Activated T-helper 1 cell treated with anti-CD3 and anti-CD28 coated beads, Interleukin-12 subunit alpha, Interleukin-12 subunit beta, Interleukin-2, Interleukin-4 antibody, amounts not matched to agents 30 ng/mL and 10 ng/mL and 1 ng/mL, durations not matched to agents 14 hours and 24 hours and 36 hours (primary cell): ENCODE data around the gene SPATA31C2. TPM values are rescaled to one million over a fixed set of nuclear protein-coding genes. Genes with fewer than 3 reads are reported as not detected.
"Not testable (repeated sequence)": the region's sequence is repeated elsewhere in the genome, so short reads cannot be mapped to it uniquely, and the experiment has no call there.

Experiments used
- DNase-seq: peaks from one replicate; pipeline ENCODE4 v3.0.0; 2021; ENCODE audit warnings: low spot score
- H3K27ac Mint-ChIP-seq: one replicate; pipeline ENCODE4 v1.8.0; 2021; ENCODE audit warnings: mild to moderate bottlenecking, mixed read lengths
- H3K27me3 Mint-ChIP-seq: one replicate; pipeline ENCODE4 v1.8.0; 2022; ENCODE audit warnings: mild to moderate bottlenecking, moderate library complexity, mixed read lengths; ENCODE audit not compliant: insufficient read depth
- H3K36me3 Mint-ChIP-seq: one replicate; pipeline ENCODE4 v1.8.0; 2021; ENCODE audit warnings: low read depth, mixed read lengths
- H3K4me1 Mint-ChIP-seq: one replicate; pipeline ENCODE4 v1.8.0; 2021; ENCODE audit warnings: low read depth, mixed read lengths
- H3K4me3 Mint-ChIP-seq: one replicate; pipeline ENCODE4 v1.8.0; 2021; ENCODE audit warnings: mild to moderate bottlenecking, moderate library complexity, mixed read lengths
- H3K9me3 Mint-ChIP-seq: one replicate; pipeline ENCODE4 v1.8.0; 2021; ENCODE audit warnings: mixed read lengths
- intact Hi-C: fragments of 100-400 bp; cut with micrococcal nuclease; formaldehyde crosslinking; loops from one replicate; pipeline ENCODE4 v1.15.1; 2024
- total RNA-seq: library from RNA; stranded (reverse); gene quantifications from 2 replicates; pipeline ENCODE4 v1.2.3, GENCODE V29; 2022

The SPATA31C2 gene
- total RNA-seq, 1 donor from 2014 or later: 0.13 TPM

DNA sequence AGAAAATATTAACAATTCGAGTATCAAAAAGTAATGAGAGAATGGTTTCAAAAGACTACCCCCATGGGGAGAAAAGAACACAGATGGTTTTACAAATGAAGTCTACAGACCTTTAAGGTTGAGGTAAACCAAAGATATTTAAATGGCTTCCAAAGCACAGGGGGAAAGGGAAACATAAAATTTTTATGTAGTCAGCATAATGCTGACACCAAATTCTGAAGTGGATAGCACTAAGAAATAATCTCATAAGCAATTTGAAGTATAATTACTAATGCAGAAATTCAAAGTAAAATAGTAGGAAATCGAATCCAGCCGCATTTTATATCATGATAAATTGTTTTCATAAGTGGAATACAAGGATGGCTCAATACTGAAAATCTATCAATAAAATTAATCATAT lies 30.3 kb upstream of the SPATA31C2 start:
- peaks cover 11% of the 10 kb centered on the region for H3K27me3 Mint-ChIP-seq
- H3K9me3 Mint-ChIP-seq: no peaks in the 10 kb centered on the region
- H3K4me3 Mint-ChIP-seq: no peak overlapping the region
- H3K4me1 Mint-ChIP-seq: no peaks in the 10 kb centered on the region
- no peaks in the 10 kb centered on the region for H3K36me3 Mint-ChIP-seq
- no peak for DNase-seq
- H3K27ac Mint-ChIP-seq: no peak overlapping the region
- intact Hi-C loops: no loop called here

DNA sequence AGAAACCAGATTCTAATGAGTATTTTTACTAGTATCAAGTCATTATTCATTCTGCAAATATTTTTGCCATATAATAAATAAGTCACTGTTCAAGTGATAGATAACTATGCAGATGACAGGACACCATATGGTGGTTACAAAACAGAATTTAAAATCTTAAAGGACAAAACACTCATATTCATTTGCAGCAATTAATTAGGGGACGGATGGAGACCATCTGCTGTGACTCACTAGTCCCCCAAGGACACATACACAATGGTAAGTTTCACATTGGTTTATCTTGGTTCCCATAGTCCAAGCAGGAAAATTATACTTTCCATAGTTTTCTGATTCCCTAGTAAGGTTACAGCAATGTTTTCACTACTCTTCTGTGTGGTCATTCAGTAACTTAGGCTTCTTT lies 28.4 kb upstream of the SPATA31C2 start:
- no peaks in the 10 kb centered on the region for H3K36me3 Mint-ChIP-seq
- H3K9me3 Mint-ChIP-seq: no peaks in the 10 kb centered on the region
- intact Hi-C loops: no loop called here
- no peaks in the 10 kb centered on the region for H3K4me1 Mint-ChIP-seq
- no peak overlapping the region for H3K27ac Mint-ChIP-seq
- peaks cover 7% of the 10 kb centered on the region for H3K27me3 Mint-ChIP-seq
- no peak for DNase-seq
- H3K4me3 Mint-ChIP-seq: no peak overlapping the region

GRCh38 chr9:88164850-88165249 lies 26.6 kb upstream of the SPATA31C2 start:
- H3K9me3 Mint-ChIP-seq: no peaks in the 10 kb centered on the region
- no peak overlapping the region for H3K4me3 Mint-ChIP-seq
- no peak overlapping the region for H3K27ac Mint-ChIP-seq
- H3K4me1 Mint-ChIP-seq: no peaks in the 10 kb centered on the region
- H3K36me3 Mint-ChIP-seq: no peaks in the 10 kb centered on the region
- DNase-seq: no peak
- intact Hi-C loops: no loop called here
- H3K27me3 Mint-ChIP-seq: peaks cover 15% of the 10 kb centered on the region

DNA sequence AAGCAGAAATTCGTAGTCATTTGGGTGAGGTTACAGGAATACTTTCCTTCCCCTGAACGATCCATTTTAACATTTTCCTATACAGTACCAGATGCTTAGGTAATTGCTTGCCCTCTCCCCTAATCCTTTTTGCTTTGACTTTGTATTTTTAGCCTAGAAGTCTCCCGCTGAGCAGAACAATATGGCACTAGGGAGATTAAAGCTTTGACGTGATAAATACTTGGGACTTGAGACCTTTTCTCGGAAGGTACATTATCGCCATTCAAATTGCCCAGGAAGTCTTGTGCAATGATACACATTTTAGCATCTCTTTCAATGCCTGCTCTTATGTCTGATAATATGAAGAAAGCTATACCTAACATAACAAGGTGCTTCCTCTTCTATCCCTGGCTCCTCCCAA lies 22.9 kb upstream of the SPATA31C2 start:
- H3K27me3 Mint-ChIP-seq: peaks cover 26% of the 10 kb centered on the region
- H3K4me1 Mint-ChIP-seq: no peaks in the 10 kb centered on the region
- no peaks in the 10 kb centered on the region for H3K36me3 Mint-ChIP-seq
- H3K4me3 Mint-ChIP-seq: no peak overlapping the region
- no peaks in the 10 kb centered on the region for H3K9me3 Mint-ChIP-seq
- H3K27ac Mint-ChIP-seq: no peak overlapping the region
- intact Hi-C loops: no loop called here
- DNase-seq: no peak

- Mint-ChIP-seq H3K4me3 (no peak overlapping the region), H3K4me1 (no peaks in the 10 kb centered on the region), H3K27ac (no peak overlapping the region), H3K36me3 (no peaks in the 10 kb centered on the region), H3K27me3 (peaks cover 29% of the 10 kb centered on the region), H3K9me3 (no peaks in the 10 kb centered on the region)
- intact Hi-C loops: no loop called here
- DNase-seq: no peak
Observed at GRCh38 chr9:88143957-88144625, 5.8 kb upstream of the SPATA31C2 start.

GRCh38 chr9:88143179-88143578 lies 4.9 kb upstream of the SPATA31C2 start:
- H3K4me3 Mint-ChIP-seq: no peak overlapping the region
- H3K36me3 Mint-ChIP-seq: no peaks in the 10 kb centered on the region
- H3K27me3 Mint-ChIP-seq: peaks cover 29% of the 10 kb centered on the region
- DNase-seq: no peak
- intact Hi-C loops: no loop called here
- no peaks in the 10 kb centered on the region for H3K4me1 Mint-ChIP-seq
- no peak overlapping the region for H3K27ac Mint-ChIP-seq
- no peaks in the 10 kb centered on the region for H3K9me3 Mint-ChIP-seq

DNA sequence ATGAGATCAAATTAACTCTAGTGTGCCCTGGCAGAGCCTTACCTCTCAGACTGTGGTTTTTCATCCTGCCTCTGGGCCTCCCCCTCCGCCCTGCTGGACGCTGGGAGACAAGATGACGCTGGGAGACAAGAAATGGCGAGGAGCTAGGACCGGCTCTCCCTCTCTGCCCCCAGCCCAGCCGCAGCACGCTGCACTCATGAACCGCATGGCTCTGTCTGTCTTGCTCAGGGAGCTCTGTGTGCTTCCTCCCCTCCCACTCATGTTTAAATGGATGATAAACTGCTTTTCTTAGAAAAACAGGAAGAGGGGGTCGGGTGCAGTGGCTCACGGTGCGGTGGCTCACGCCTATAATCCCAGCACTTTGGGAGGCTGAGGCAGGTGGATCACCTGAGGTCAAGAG lies 4.7 kb downstream of the SPATA31C2 start:
- H3K27ac Mint-ChIP-seq, H3K36me3 Mint-ChIP-seq, H3K4me1 Mint-ChIP-seq, DNase-seq, H3K9me3 Mint-ChIP-seq, H3K4me3 Mint-ChIP-seq, H3K27me3 Mint-ChIP-seq, intact Hi-C loops: not testable (repeated sequence)

GRCh38 chr9:88129556-88129955 lies 8.7 kb downstream of the SPATA31C2 start:
- H3K4me1 Mint-ChIP-seq, H3K36me3 Mint-ChIP-seq, H3K4me3 Mint-ChIP-seq, H3K27me3 Mint-ChIP-seq, intact Hi-C loops, H3K9me3 Mint-ChIP-seq, H3K27ac Mint-ChIP-seq: not testable (repeated sequence)
- DNase-seq: peak; percentile 27

DNA sequence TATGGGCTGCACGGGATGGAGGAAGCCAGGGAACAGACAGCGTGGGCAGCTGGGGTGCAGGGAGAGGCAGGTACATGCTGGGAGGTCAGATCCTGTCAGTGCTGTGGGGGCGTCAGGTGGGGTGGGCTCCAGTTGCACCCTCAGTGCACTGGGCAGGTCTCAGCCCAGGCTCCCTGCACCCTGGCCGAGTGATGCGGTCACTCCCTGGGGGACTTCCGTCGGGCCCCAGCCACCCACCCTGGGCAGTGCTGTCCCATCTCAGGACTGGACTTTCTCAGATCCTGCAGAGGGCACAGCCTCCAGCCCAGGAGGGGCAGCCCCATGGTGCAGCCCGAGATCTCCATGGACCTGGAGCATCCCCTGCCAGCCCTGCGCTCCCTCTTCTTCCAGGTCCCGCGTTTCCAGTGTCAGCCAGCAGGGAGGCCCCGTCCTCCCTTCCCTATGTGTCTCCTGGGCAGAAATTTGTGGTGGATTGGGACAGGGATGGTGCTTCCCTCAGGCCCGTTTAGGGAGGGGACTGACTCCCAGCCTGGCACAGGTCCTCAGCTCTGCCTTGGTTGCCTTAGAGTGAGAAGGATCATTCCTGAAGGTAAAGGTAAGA lies 10.5 kb downstream of the SPATA31C2 start:
- H3K27me3 Mint-ChIP-seq, H3K4me3 Mint-ChIP-seq, H3K4me1 Mint-ChIP-seq, H3K36me3 Mint-ChIP-seq, intact Hi-C loops, DNase-seq, H3K27ac Mint-ChIP-seq, H3K9me3 Mint-ChIP-seq: not testable (repeated sequence)

GRCh38 chr9:88123413-88123812 lies 14.9 kb downstream of the SPATA31C2 start:
- H3K27me3 Mint-ChIP-seq, H3K4me1 Mint-ChIP-seq, intact Hi-C loops, DNase-seq, H3K27ac Mint-ChIP-seq, H3K9me3 Mint-ChIP-seq, H3K36me3 Mint-ChIP-seq, H3K4me3 Mint-ChIP-seq: not testable (repeated sequence)

DNA sequence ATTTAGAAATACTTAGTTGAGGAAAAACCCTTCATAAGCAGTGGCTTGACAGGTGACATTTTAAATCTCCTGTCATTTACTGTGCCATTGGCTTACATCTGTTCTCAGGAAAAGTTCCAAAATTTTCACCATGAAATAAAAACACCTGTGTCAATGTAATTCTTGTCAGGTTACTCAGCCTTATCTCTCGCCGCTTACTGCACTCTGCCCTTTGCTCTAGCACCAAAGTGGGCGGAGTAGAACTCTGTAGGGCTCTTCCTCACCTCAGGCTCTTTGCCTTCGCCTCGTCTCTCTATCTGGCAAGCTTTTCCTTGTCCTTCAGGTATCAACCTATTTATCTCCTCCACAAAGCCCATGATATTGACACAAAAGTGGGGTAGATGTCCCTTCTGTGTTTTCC lies 20.2 kb downstream of the SPATA31C2 start:
- H3K4me3 Mint-ChIP-seq, H3K9me3 Mint-ChIP-seq, intact Hi-C loops, H3K27me3 Mint-ChIP-seq, H3K4me1 Mint-ChIP-seq, H3K36me3 Mint-ChIP-seq, DNase-seq, H3K27ac Mint-ChIP-seq: not testable (repeated sequence)

GRCh38 chr9:88114968-88115612 lies 23.2 kb downstream of the SPATA31C2 start:
- H3K4me3 Mint-ChIP-seq, H3K27me3 Mint-ChIP-seq, H3K4me1 Mint-ChIP-seq, intact Hi-C loops, H3K36me3 Mint-ChIP-seq, H3K9me3 Mint-ChIP-seq, DNase-seq, H3K27ac Mint-ChIP-seq: not testable (repeated sequence)

DNA sequence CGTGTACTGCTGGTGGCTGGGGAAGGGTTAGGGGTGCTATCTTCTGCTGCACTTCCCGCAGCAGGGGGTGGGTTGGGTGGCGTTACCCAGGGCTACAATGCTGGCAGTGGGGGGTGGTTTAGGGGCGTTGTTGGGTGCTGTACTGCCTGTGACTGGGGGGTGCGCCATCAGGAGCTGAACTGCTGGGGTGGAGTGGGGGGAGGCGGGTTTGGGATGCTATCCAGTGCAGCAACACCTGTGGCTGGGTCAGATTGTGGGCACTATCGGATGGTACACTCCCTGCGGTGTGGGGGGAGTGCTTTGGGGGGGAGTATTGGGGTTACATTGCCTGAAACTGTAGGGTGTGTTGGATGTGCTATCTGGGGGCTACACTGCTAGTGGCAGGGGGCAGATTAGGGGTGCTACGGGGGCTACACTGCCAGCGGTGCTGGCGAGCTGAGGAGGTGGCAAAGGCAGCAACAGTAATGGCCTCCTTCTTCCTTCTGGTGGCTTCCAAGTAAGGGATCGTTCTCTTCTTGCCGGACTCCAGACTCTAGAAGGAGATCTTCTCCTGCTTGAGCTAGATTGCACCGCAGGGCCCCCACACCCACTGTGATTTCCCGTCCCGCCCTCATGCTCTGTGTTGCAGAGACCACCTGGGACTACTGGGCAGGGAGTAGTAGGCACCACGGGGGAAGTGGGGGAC lies 23.9 kb downstream of the SPATA31C2 start:
- H3K4me1 Mint-ChIP-seq, H3K4me3 Mint-ChIP-seq, H3K27ac Mint-ChIP-seq, H3K9me3 Mint-ChIP-seq, H3K36me3 Mint-ChIP-seq, intact Hi-C loops, DNase-seq, H3K27me3 Mint-ChIP-seq: not testable (repeated sequence)
